Heart left ventricle (tissue), 13 donors: ENCODE results near the gene ADCK1.

ENCODE experiments used
- CTCF ChIP-seq, 12 donors: fragments of 200-600 bp; sonication (generic) in 4 of 12; IDR thresholded peaks; one replicate each; pipeline versions ENCODE4 v1.5.0 to v1.8.0; 2018 to 2022; ENCODE audit warnings: antibody characterized with exemption in 12 of 12, mild to moderate bottlenecking in 5 of 12
- POLR2A ChIP-seq, 2 donors: fragments of 450-650 bp; IDR thresholded peaks; one replicate each; pipeline ENCODE4 v1.6.1; 2017; ENCODE audit warnings: antibody characterized with exemption in 2 of 2, mild to moderate bottlenecking in 2 of 2, moderate library complexity in 2 of 2
- donor health status: ischemic (EF 13 %, LVEDD 7.1; RV severe dilation, severe dysfunction).
- donor health status: DM: no; HTN: yes; CAD: no.
- donor health status: DM: no; HTN: no; CAD: no.
- donor health status: ischemic (EF 25% LVEDD 6.9; RV normal size, moderate dysfunction).
- donor health status: ischemic (EF 25% LVEDD 5.7; RV mildly dilated, moderate dysfunction).
- donor health status: ischemic (EF 35%, LVEDD 5.7; RV mildly dilated, moderate dysfunction).
- donor health status: nonischemic (EF 11% LVEDD 7.7; RV severe dilation, severe dysfunction).
- donor health status: DM: yes; HTN: yes; CAD: no.
- donor health status: PGD.
- donor health status: ischemic (EF 29% LVEDD 5.4; RV normal size, mild dysfunction).
- donor health status: nonischemic (EF 23%, LVEDD 6.1; RV moderate dilation, normal function).

- no peak for TF ChIP-seq CTCF (IDR thresholded peaks at IDR 0.05)
- TF ChIP-seq POLR2A (IDR thresholded peaks at IDR 0.05): no peak
Observed at GRCh38 chr14:77962731-77963520, 163.0 kb downstream of the ADCK1 start.
